BJ (cell line): ENCODE data around the gene OPRL1. TPM values are rescaled to one million over a fixed set of nuclear protein-coding genes. Genes with fewer than 3 reads are reported as not detected.

Experiments
- CTCF ChIA-PET: fragments of 350-600 bp; formaldehyde crosslinking; extraction: SDS; loops from one replicate; lab custom pipeline; 2021; ENCODE audit warnings: antibody characterized with exemption, inconsistent platforms; lab: Yijun Ruan, JAX
- POLR2A ChIA-PET: fragments of 300-600 bp; sonication (Branson Sonifier 250); formaldehyde crosslinking; extraction: SDS; loops from one replicate; lab custom pipeline; 2021; ENCODE audit warnings: antibody characterized with exemption; lab: Charles Lee
- DNase-seq: peaks from one replicate; pipeline ENCODE4 v3.0.0-alpha.2; 2011; ENCODE audit warnings: low read depth
- H3K27me3 ChIP-seq: 2 replicates; pipeline ENCODE4 v1.6.0; 2011; ENCODE audit warnings: low read length; ENCODE audit not compliant: control insufficient read depth, insufficient read depth
- H3K36me3 ChIP-seq: 2 replicates; pipeline ENCODE4 v1.5.1; 2011; ENCODE audit warnings: low read length; ENCODE audit not compliant: control insufficient read depth, insufficient read depth
- H3K4me3 ChIP-seq: 2 replicates; pipeline ENCODE4 v1.5.1; 2011; ENCODE audit warnings: low read depth, mild to moderate bottlenecking, control low read depth, low read length
- CTCF ChIP-seq: IDR thresholded peaks from 2 replicates; pipeline ENCODE4 v1.5.1; 2011; ENCODE audit warnings: low read depth, mild to moderate bottlenecking, control low read depth, inconsistent platforms, low read length, moderate library complexity; ENCODE audit not compliant: insufficient read depth
- polyA plus RNA-seq: library from polyadenylated mRNA; depleted of rRNA; stranded (reverse); fragments of >200 nt; gene quantifications from 2 replicates; pipeline ENCODE4 v1.2.3, GENCODE V29; 2011

Gene OPRL1
- polyA plus RNA-seq, 1 experiment, result 0.97 TPM

GRCh38 chr20:64143018-64143801, 63.3 kb downstream of the OPRL1 start:
- TF ChIP-seq CTCF, result no peak
- POLR2A ChIA-PET, result no interaction called here
- no peak overlapping the region for H3K4me3 ChIP-seq
- DNase-seq, result no peak
- CTCF ChIA-PET, result interaction anchor here (1.4 kb wide), 1 partner anchor 23 kb away, joined by 4 read pairs; no protein-coding TSS in a partner anchor
- peaks cover 6% of the 10 kb centered on the region for H3K27me3 ChIP-seq
- no peaks in the 10 kb centered on the region for H3K36me3 ChIP-seq

- no peak for TF ChIP-seq CTCF
- Histone ChIP-seq H3K36me3 (no peaks in the 10 kb centered on the region), H3K27me3 (peaks cover 6% of the 10 kb centered on the region), H3K4me3 (no peak overlapping the region)
- CTCF ChIA-PET, result no interaction called here
- POLR2A ChIA-PET, result no interaction called here
- no peak for DNase-seq
Observed at GRCh38 chr20:64144144-64144912, 64.4 kb downstream of the OPRL1 start.

GRCh38 chr20:64145458-64146300, 65.8 kb downstream of the OPRL1 start:
- H3K27me3 ChIP-seq, result peaks cover 3% of the 10 kb centered on the region
- POLR2A ChIA-PET, result no interaction called here
- DNase-seq, result no peak
- H3K4me3 ChIP-seq, result no peak overlapping the region
- H3K36me3 ChIP-seq, result no peaks in the 10 kb centered on the region
- CTCF ChIA-PET, result no interaction called here
- no peak for TF ChIP-seq CTCF

- H3K4me3 ChIP-seq, result no peak overlapping the region
- ChIA-PET CTCF (interaction anchor here (1.4 kb wide), 1 partner anchor 25 kb away, joined by 3 read pairs; no protein-coding TSS in a partner anchor), POLR2A (no interaction called here)
- TF ChIP-seq CTCF, result no peak
- H3K36me3 ChIP-seq, result no peaks in the 10 kb centered on the region
- no peak for DNase-seq
- peaks cover 3% of the 10 kb centered on the region for H3K27me3 ChIP-seq
Observed at GRCh38 chr20:64146301-64146935, 66.5 kb downstream of the OPRL1 start.
